A549 (cell line): Measurements from ENCODE around the gene KDM6A. TPM values are rescaled to one million over a fixed set of nuclear protein-coding genes. Genes with fewer than 3 reads are reported as not detected.

Experiments used
- ATAC-seq, 2 experiments: fragments of 200-7000 bp in 1 of 2; fragments of >200 bp in 1 of 2; cut with Nextera tagmentation in 1 of 2; cut with Tn5 transposase in 1 of 2; 3 replicates each; pipeline versions ENCODE4 v1.8.0 to v1.9.1; 2018 to 2020; ENCODE audit warnings: mild to moderate bottlenecking in 1 of 2, moderate library complexity in 1 of 2
- CTCF ChIA-PET: fragments of 300-600 bp; sonication (Branson Sonifier 250); formaldehyde crosslinking; extraction: SDS; loops from one replicate; lab custom pipeline; 2021; ENCODE audit warnings: antibody characterized with exemption, inconsistent platforms; lab: Yijun Ruan, JAX
- POLR2A ChIA-PET: fragments of 350-600 bp; formaldehyde crosslinking; extraction: SDS; loops from one replicate; lab custom pipeline; 2021; ENCODE audit warnings: antibody characterized with exemption, inconsistent platforms; lab: Yijun Ruan, JAX
- DNase-seq, 2 experiments: peaks; one replicate each; pipeline versions ENCODE4 v3.0.0 to v3.0.0-alpha.2; 2011 to 2016; ENCODE audit warnings: low read depth in 1 of 2, low spot score in 1 of 2
- FAIRE-seq: peaks from 2 replicates; lab custom pipeline; 2011; peaks lifted over from hg19 to GRCh38; lab: Jason Lieb, UNC
- H3K27ac ChIP-seq, 2 experiments: fragments of >200 bp; sonication (Bioruptor Twin); formaldehyde crosslinking; 3 replicates each; pipeline ENCODE4 v1.5.1; 2016 to 2017
- H3K4me1 ChIP-seq: fragments of >200 bp; sonication (Bioruptor Twin); formaldehyde crosslinking; 3 replicates; pipeline ENCODE4 v1.6.1; 2016
- H3K4me2 ChIP-seq: fragments of >200 bp; sonication (Bioruptor Twin); formaldehyde crosslinking; 3 replicates; pipeline ENCODE4 v1.6.1; 2016
- H3K4me3 ChIP-seq: fragments of >200 bp; sonication (Bioruptor Twin); formaldehyde crosslinking; 3 replicates; pipeline ENCODE4 v1.5.1; 2016
- H3K9me3 ChIP-seq: fragments of >200 bp; sonication (Bioruptor Twin); formaldehyde crosslinking; 3 replicates; pipeline ENCODE4 v1.6.1; 2016
- CBX2 ChIP-seq: fragments of 200-600 bp; sonication (generic); IDR thresholded peaks from 2 replicates; pipeline ENCODE4 v1.6.1; 2016; ENCODE audit warnings: low read depth, mild to moderate bottlenecking, borderline replicate concordance
- CBX8 ChIP-seq: fragments of 200-600 bp; sonication (generic); IDR thresholded peaks from 2 replicates; pipeline ENCODE4 v1.6.1; 2016
- CHD2 ChIP-seq: fragments of 150-350 bp; IDR thresholded peaks from 2 replicates; pipeline ENCODE4 v1.6.1; 2014; ENCODE audit warnings: low read length; ENCODE audit not compliant: partially characterized antibody
- CTCF ChIP-seq: fragments of >200 bp; sonication (Bioruptor Twin); formaldehyde crosslinking; IDR thresholded peaks from 3 replicates; pipeline ENCODE4 v1.5.1; 2016
- E2F6 ChIP-seq: IDR thresholded peaks from 2 replicates; pipeline ENCODE4 v1.6.1; 2012; ENCODE audit warnings: low read depth, borderline replicate concordance
- EHF ChIP-seq: fragments of 250-450 bp; sonication (Bioruptor Pico); IDR thresholded peaks from 2 replicates; pipeline ENCODE4 v1.5.0; 2020; ENCODE audit warnings: mild to moderate bottlenecking
- EHMT2 ChIP-seq: fragments of 200-600 bp; sonication (generic); IDR thresholded peaks from 2 replicates; pipeline ENCODE4 v1.6.1; 2016; ENCODE audit warnings: antibody characterized with exemption, low read depth, mild to moderate bottlenecking, moderate library complexity
- ELK1 ChIP-seq: fragments of 150-350 bp; IDR thresholded peaks from 2 replicates; pipeline ENCODE4 v1.6.1; 2014; ENCODE audit warnings: low read depth, mild to moderate bottlenecking, low read length
- EP300 ChIP-seq, 2 experiments: fragments of >200 bp; sonication (Bioruptor Twin); formaldehyde crosslinking; IDR thresholded peaks; 2 replicates in 1 of 2; 3 replicates in 1 of 2; pipeline ENCODE4 v1.6.1; 2016 to 2017
- ESRRA ChIP-seq: fragments of 150-350 bp; IDR thresholded peaks from 2 replicates; pipeline ENCODE4 v1.6.1; 2014; ENCODE audit warnings: mild to moderate bottlenecking, low read length, borderline replicate concordance
- FOSL2 ChIP-seq, 2 experiments: fragments of 450-650 bp in 1 of 2; fragments of >200 bp in 1 of 2; sonication (Bioruptor Twin) in 1 of 2; formaldehyde crosslinking; IDR thresholded peaks; 2 replicates each; pipeline versions ENCODE4 v1.5.0 to v1.6.1; 2016 to 2020; ENCODE audit warnings: mild to moderate bottlenecking in 1 of 2, moderate library complexity in 1 of 2
- GATA3 ChIP-seq: IDR thresholded peaks from 2 replicates; pipeline ENCODE4 v1.6.1; 2012; ENCODE audit warnings: borderline replicate concordance
- HDAC2 ChIP-seq: fragments of 200-600 bp; sonication (generic); IDR thresholded peaks from 2 replicates; pipeline ENCODE4 v1.6.1; 2016
- HEYL ChIP-seq: fragments of 250-450 bp; sonication (Bioruptor Pico); IDR thresholded peaks from 2 replicates; pipeline ENCODE4 v1.8.0; 2021; ENCODE audit warnings: mild to moderate bottlenecking, moderate library complexity
- HMGXB4 ChIP-seq: fragments of 250-450 bp; sonication (Bioruptor Pico); IDR thresholded peaks from 2 replicates; pipeline ENCODE4 v1.5.0; 2021; ENCODE audit warnings: mild to moderate bottlenecking, moderate library complexity, borderline replicate concordance
- HOXA7 ChIP-seq: fragments of 250-450 bp; sonication (Bioruptor Pico); IDR thresholded peaks from 2 replicates; pipeline ENCODE4 v1.5.0; 2020; ENCODE audit warnings: mild to moderate bottlenecking, moderate library complexity
- MAZ ChIP-seq: fragments of 150-350 bp; IDR thresholded peaks from 2 replicates; pipeline ENCODE4 v1.6.1; 2014; ENCODE audit warnings: antibody characterized with exemption, low read depth, low read length, borderline replicate concordance
- PBX3 ChIP-seq: IDR thresholded peaks from 2 replicates; pipeline ENCODE4 v1.6.1; 2012
- POLR2A ChIP-seq: IDR thresholded peaks from 2 replicates; pipeline ENCODE4 v1.6.1; 2012; ENCODE audit warnings: mild to moderate bottlenecking, low read length
- POLR2AphosphoS2 ChIP-seq: conservative IDR thresholded peaks from 2 replicates; pipeline ENCODE4 v1.6.1; 2012; ENCODE audit warnings: low read length, improper control_type of control experiment, inconsistent platforms
- RARB ChIP-seq: fragments of 250-450 bp; sonication (Bioruptor Pico); IDR thresholded peaks from 2 replicates; pipeline ENCODE4 v1.8.0; 2021; ENCODE audit warnings: mild to moderate bottlenecking, moderate library complexity
- TFCP2L1 ChIP-seq: fragments of 250-450 bp; sonication (Bioruptor Pico); IDR thresholded peaks from 2 replicates; pipeline ENCODE4 v1.5.0; 2021; ENCODE audit warnings: mild to moderate bottlenecking
- ZFP36 ChIP-seq: fragments of 450-650 bp; IDR thresholded peaks from 2 replicates; pipeline ENCODE4 v1.6.1; 2014; ENCODE audit warnings: borderline replicate concordance; ENCODE audit not compliant: partially characterized antibody
- ZSCAN20 ChIP-seq: fragments of 250-450 bp; sonication (Bioruptor Pico); IDR thresholded peaks from 2 replicates; pipeline ENCODE4 v1.8.0; 2022; ENCODE audit warnings: mild to moderate bottlenecking, moderate library complexity
- WGBS: methylation state at CpG from one replicate; pipeline ENCODE4 v1.1.6; 2017; ENCODE audit errors: missing lambda C conversion rate; 5-methylcytosine and 5-hydroxymethylcytosine counted together
- polyA plus RNA-seq, 4 experiments: library from polyadenylated mRNA; depleted of rRNA in 3 of 4; stranded (reverse); fragments of >200 nt; fragmentation: RNase III in 1 of 4; extraction: RNeasy Plus Mini Kit Qiagen cat#74134 plus additional on column Dnase treatment in 1 of 4; gene quantifications; 2 replicates in 3 of 4; 3 replicates in 1 of 4; pipeline ENCODE4 v1.2.3, GENCODE V29; 2011 to 2017
- TF ChIP-seq, protein P1 (sequence below): fragments of >200 bp; sonication (Bioruptor Twin); formaldehyde crosslinking; IDR thresholded peaks from 3 replicates; pipeline ENCODE4 v1.6.1; 2016

KDM6A gene
- polyA plus RNA-seq, 2 of the 4 experiments (the other 2 are of a cell fraction): 9.3 to 18.4 TPM

DNA sequence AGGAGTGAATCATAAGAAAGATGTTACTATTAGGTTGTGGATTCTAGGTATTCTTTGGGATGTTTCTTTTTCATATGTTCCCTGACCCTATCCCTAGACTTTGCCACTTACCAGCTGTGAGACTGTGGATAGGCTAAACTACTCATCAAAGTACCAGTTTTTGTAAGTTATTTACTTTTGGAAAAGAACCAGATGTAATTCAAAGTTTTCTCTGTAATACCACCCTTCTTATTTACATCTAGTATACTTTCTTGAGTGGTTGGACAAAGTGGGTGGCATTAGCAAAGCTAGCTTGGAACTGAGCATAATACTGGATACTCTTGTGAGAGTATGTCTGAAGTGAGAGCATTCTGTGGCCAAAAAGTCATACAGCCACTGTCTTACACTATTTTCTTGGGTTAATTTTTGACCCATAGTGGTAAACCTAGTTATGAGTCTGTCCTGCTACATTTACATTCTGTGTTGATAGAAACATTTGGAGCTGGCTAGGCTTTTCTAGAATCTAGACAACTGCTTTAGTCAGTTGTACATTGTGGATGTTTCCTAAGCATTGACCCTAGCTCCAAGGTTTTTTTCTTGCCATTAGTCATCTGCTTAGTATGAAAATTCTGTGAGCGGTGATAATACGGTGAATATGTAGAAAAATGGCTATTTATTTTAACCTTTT, 41.7 kb downstream of the KDM6A start:
- ATAC-seq (peak; percentile 50 to 70; a peak in 5 of 6 replicates), DNase-seq (no peak), FAIRE-seq (no peak)
- TF ChIP-seq FOSL2 (IDR thresholded peaks at IDR 0.05) (no peak), FOSL2 (CRISPR knock-in tag; IDR thresholded peaks at IDR 0.05) (no peak), RARB (CRISPR knock-in tag) (no peak), ELK1 (no peak), EHMT2 (no peak), CHD2 (no peak), HOXA7 (CRISPR knock-in tag) (no peak), HEYL (CRISPR knock-in tag) (no peak), CTCF (no peak), PBX3 (no peak), TFCP2L1 (no peak), CBX2 (no peak), POLR2A (no peak), CBX8 (no peak)
- ChIA-PET POLR2A (interaction anchor here (0.9 kb wide), 1 partner anchor 42 kb away, joined by 3 read pairs; the partner anchor contains the start of gene KDM6A), CTCF (interaction anchor here (1.1 kb wide), 1 partner anchor 155 kb away, joined by 3 read pairs; no protein-coding TSS in a partner anchor)
- Histone ChIP-seq H3K9me3 (no peaks in the 10 kb centered on the region), H3K4me2 (peak overlapping the region; percentile 55), H3K27ac (peak overlapping the region; percentile 42 to 73), H3K4me1 (peaks cover 56% of the 10 kb centered on the region), H3K4me3 (0 out of 3 replicates have a peak overlapping the region, but pooled peaks have one; percentile 13)
- WGBS: 50% methylated on average over 2 of the region's 2 CpGs

DNA sequence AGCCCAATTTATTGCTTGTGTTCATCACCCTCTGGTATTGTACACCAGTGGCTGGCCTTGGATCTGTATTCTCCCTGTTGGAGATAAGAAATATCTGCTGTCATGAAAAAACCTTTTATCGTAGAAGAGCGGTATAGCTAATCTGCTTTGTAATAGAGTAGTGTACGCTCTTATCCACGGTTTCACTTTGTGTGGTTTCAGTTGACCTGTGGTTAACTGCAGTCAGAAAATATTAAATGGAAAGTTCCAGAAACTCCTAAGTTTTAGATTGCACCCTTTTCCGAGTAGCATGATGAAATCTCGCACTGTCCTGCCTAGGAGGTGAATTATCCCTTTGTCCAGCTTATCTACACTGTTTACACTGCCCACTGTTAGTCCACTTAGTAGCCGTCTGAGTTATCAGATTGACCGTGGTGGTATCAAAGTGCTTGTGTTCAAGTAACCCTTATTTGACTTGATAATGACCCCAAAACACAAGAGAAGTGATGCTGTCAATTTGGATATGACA, 42.4 kb downstream of the KDM6A start:
- POLR2A ChIA-PET: no interaction called here
- Histone ChIP-seq H3K9me3 (no peaks in the 10 kb centered on the region), H3K4me1 (peaks cover 56% of the 10 kb centered on the region), H3K4me2 (peak overlapping the region; percentile 55)
- ATAC-seq: peak in 1 of 2 experiments; percentile 72; a peak in 4 of 6 replicates
- TF ChIP-seq GATA3: peak; percentile 30; the same call in 1 of the 2 replicates
- TF ChIP-seq RARB (CRISPR knock-in tag): no peak
- TF ChIP-seq, all 56 proteins: peak for 1
- 51% methylated on average over 8 of the region's 8 CpGs for WGBS
- FAIRE-seq (no peak), DNase-seq (no peak)
- no peak overlapping the region for H3K4me3 ChIP-seq
- peak overlapping the region; percentile 55 to 73; a peak in 5 of 6 replicates for H3K27ac ChIP-seq
- CTCF ChIA-PET: interaction anchor here (0.6 to 1.1 kb wide), 2 partner anchors 154 to 155 kb away, joined by 3 read pairs; no protein-coding TSS in a partner anchor

DNA sequence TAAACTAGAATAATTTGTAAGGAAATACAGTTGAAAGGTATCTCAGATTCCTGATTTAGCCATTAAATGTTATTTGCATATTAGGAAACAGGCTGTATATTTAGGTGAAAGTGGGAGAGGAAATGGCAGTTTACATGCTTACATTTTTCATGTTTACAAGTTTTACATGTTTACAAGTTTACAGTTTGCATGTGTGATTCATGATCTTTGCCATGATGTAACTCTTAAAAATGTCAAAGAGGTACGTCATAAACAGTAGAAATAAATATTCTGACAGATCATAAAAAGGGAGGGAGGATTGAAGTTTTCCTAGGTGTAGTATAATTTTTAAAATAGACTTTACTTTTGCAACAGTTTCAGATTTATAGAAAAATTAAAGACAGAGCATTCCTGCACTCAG, 45.7 kb downstream of the KDM6A start:
- Histone ChIP-seq H3K4me2 (no peak overlapping the region; the same call in 2 of the 3 replicates), H3K9me3 (no peaks in the 10 kb centered on the region), H3K4me1 (peaks cover 50% of the 10 kb centered on the region), H3K27ac (no peak overlapping the region), H3K4me3 (no peak overlapping the region)
- ChIA-PET POLR2A (no interaction called here), CTCF (no interaction called here)
- FAIRE-seq (no peak), DNase-seq (no peak), ATAC-seq (no peak)
- WGBS: 38% methylated on average over 1 of the region's 1 CpG
- TF ChIP-seq TFCP2L1 (no peak), POLR2AphosphoS2 (no peak), EP300 (IDR thresholded peaks at IDR 0.05) (no peak), E2F6 (no peak), RARB (CRISPR knock-in tag) (no peak), CBX2 (no peak), ZFP36 (no peak), ESRRA (no peak), HDAC2 (no peak), ZSCAN20 (no peak), MAZ (no peak), HMGXB4 (CRISPR knock-in tag) (no peak), EHF (CRISPR knock-in tag) (no peak)
- TF ChIP-seq, protein P1, sequence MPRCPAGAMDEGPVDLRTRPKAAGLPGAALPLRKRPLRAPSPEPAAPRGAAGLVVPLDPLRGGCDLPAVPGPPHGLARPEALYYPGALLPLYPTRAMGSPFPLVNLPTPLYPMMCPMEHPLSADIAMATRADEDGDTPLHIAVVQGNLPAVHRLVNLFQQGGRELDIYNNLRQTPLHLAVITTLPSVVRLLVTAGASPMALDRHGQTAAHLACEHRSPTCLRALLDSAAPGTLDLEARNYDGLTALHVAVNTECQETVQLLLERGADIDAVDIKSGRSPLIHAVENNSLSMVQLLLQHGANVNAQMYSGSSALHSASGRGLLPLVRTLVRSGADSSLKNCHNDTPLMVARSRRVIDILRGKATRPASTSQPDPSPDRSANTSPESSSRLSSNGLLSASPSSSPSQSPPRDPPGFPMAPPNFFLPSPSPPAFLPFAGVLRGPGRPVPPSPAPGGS: no peak
